ENCODE measurements around the gene LARP7.
A peak's percentile ranks its signal among the peaks of the same experiment; 100 is the strongest.
"Not testable (repeated sequence)": the region's sequence is repeated elsewhere in the genome, so short reads cannot be mapped to it uniquely, and the experiment has no call there.

The LARP7 gene

GRCh38 chr4:112636688-112637551, at the start of gene LARP7, which contains the start of gene ZGRF1:
Gene LARP7 (plus strand): TSS chr4:112637143. CDS start chr4:112644670, 7,527 bp downstream.
Gene ZGRF1 (minus strand): TSS chr4:112636909. CDS start chr4:112633176, 3,733 bp downstream.
- H3K27ac ChIP-seq, result peak within 1 kb of the TSS; percentile 65
- peak; percentile 88 for TF ChIP-seq CTCF (conservative IDR thresholded peaks at IDR 0.05)
- TF ChIP-seq ZFX (IDR thresholded peaks at IDR 0.05), result peak; percentile 43; the same call in 1 of the 2 replicates

- no peak overlapping the region for H3K27ac ChIP-seq
- TF ChIP-seq CTCF (conservative IDR thresholded peaks at IDR 0.05), result no peak
- TF ChIP-seq ZFX (IDR thresholded peaks at IDR 0.05), result no peak
Observed at GRCh38 chr4:112589206-112589605, 47.7 kb upstream of the LARP7 start.

GRCh38 chr4:112591593-112591992, 45.4 kb upstream of the LARP7 start:
- no peak overlapping the region for H3K27ac ChIP-seq
- TF ChIP-seq ZFX (IDR thresholded peaks at IDR 0.05) (no peak), CTCF (conservative IDR thresholded peaks at IDR 0.05) (no peak)

- TF ChIP-seq CTCF (conservative IDR thresholded peaks at IDR 0.05) (no peak), ZFX (IDR thresholded peaks at IDR 0.05) (no peak)
- no peak overlapping the region for H3K27ac ChIP-seq
Observed at GRCh38 chr4:112592717-112593116, 44.2 kb upstream of the LARP7 start.

- H3K27ac ChIP-seq, result no peak overlapping the region
- TF ChIP-seq CTCF (conservative IDR thresholded peaks at IDR 0.05) (no peak), ZFX (IDR thresholded peaks at IDR 0.05) (no peak)
Observed at GRCh38 chr4:112593438-112594133, 43.4 kb upstream of the LARP7 start.

- TF ChIP-seq CTCF (conservative IDR thresholded peaks at IDR 0.05) (no peak), ZFX (IDR thresholded peaks at IDR 0.05) (no peak)
- H3K27ac ChIP-seq, result no peak overlapping the region
Observed at GRCh38 chr4:112594993-112595392, 42.0 kb upstream of the LARP7 start.

- TF ChIP-seq ZFX (IDR thresholded peaks at IDR 0.05) (no peak), CTCF (conservative IDR thresholded peaks at IDR 0.05) (peak; percentile 74)
- no peak overlapping the region for H3K27ac ChIP-seq
Observed at GRCh38 chr4:112604589-112604988, 32.4 kb upstream of the LARP7 start.

- H3K27ac ChIP-seq, result not testable (repeated sequence)
Observed at GRCh38 chr4:112612814-112613213, 24.1 kb upstream of the LARP7 start.

Data from C4-2B (cell line).